Endothelial cell of umbilical vein (primary cell): ENCODE measurements around the gene KISS1R.

ENCODE experiments used
- EZH2 ChIP-seq: IDR thresholded peaks from 2 replicates; pipeline ENCODE4 v1.6.1; 2012; ENCODE audit warnings: borderline replicate concordance, low read depth, mild to moderate bottlenecking, moderate library complexity, low read length, inconsistent platforms; ENCODE audit not compliant: severe bottlenecking
- POLR2A ChIP-seq: IDR thresholded peaks from 2 replicates; pipeline ENCODE4 v1.6.1; 2012; ENCODE audit warnings: low read depth, mild to moderate bottlenecking, control low read depth, low read length
- TF ChIP-seq, protein P1 (sequence below), 2 donors: IDR thresholded peaks; 1 replicate in 1 of 2; 2 replicates in 1 of 2; pipeline ENCODE4 v1.5.1; 2011; ENCODE audit warnings: low read length in 2 of 2, mild to moderate bottlenecking in 2 of 2, moderate library complexity in 2 of 2, control low read depth in 1 of 2, inconsistent platforms in 1 of 2, low read depth in 1 of 2; ENCODE audit not compliant: insufficient read depth in 1 of 2; ENCODE audit errors: extremely low read depth in 1 of 2
- TF ChIP-seq, protein P2 (sequence below): IDR thresholded peaks from 2 replicates; pipeline ENCODE4 v1.6.1; 2011; ENCODE audit not compliant: insufficient read depth, insufficient read length

DNA sequence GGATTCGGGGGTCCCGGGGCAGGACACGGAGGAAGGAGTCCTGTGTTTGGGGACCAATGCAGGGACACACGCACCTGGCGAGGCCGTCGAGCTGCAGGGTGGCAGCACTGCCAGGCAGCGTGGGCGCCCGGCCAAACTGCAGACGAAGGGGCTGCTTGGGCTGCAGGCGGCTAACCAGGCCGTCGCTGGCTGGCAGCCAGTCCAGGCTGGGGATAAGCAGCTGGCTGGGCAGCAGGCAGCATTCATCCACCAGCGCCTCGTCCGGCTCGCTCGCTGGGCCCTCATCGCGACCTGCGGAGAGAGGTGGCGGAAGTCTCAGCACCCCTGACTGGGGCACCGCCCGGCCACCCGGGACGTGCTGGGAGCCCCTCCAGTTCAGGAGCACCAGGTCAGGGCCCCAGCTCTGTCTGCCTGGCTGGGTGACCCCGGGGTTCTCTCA is 46.2 kb upstream of the KISS1R start:
- TF ChIP-seq, protein P1, sequence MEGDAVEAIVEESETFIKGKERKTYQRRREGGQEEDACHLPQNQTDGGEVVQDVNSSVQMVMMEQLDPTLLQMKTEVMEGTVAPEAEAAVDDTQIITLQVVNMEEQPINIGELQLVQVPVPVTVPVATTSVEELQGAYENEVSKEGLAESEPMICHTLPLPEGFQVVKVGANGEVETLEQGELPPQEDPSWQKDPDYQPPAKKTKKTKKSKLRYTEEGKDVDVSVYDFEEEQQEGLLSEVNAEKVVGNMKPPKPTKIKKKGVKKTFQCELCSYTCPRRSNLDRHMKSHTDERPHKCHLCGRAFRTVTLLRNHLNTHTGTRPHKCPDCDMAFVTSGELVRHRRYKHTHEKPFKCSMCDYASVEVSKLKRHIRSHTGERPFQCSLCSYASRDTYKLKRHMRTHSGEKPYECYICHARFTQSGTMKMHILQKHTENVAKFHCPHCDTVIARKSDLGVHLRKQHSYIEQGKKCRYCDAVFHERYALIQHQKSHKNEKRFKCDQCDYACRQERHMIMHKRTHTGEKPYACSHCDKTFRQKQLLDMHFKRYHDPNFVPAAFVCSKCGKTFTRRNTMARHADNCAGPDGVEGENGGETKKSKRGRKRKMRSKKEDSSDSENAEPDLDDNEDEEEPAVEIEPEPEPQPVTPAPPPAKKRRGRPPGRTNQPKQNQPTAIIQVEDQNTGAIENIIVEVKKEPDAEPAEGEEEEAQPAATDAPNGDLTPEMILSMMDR (IDR thresholded peaks at IDR 0.05; ENCODE audit: extremely low read depth in 1 of 2, insufficient read depth in 1 of 2, low read depth in 1 of 2, low read length in 2 of 2), result no peak
- no peak for TF ChIP-seq EZH2
- TF ChIP-seq, protein P2, sequence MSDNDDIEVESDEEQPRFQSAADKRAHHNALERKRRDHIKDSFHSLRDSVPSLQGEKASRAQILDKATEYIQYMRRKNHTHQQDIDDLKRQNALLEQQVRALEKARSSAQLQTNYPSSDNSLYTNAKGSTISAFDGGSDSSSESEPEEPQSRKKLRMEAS, result no peak
- TF ChIP-seq POLR2A, result no peak
